ENCODE data around the gene GID4. TPM values are rescaled to one million over a fixed set of nuclear protein-coding genes. Genes with fewer than 3 reads are reported as not detected.

Gene GID4
- total and polyA plus RNA-seq, 8 donors: 3.2 to 18.1 (median 5.6) TPM

GRCh38 chr17:18040261-18040858 lies 1.2 kb downstream of the GID4 start:
- Histone ChIP-seq H3K9me3 (no peaks in the 10 kb centered on the region), H3K27me3 (no peaks in the 10 kb centered on the region), H3K4me3 (peak overlapping the region; percentile 81 to 100 (median 96)), H3K4me1 (peaks cover 27 to 65% (median 52%) of the 10 kb centered on the region in 4 donors), H3K27ac (peak overlapping the region in 4 of 5 donors; percentile 70 to 89 (median 86)), H3K36me3 (peaks cover 0 to 8% (median 3%) of the 10 kb centered on the region in 4 donors)
- DNase-seq: peak in 1 of 2 donors; percentile 27
- no peak for TF ChIP-seq EP300 (IDR thresholded peaks at IDR 0.05)
- WGBS, 5 donors: 15 to 24% (median 22%) methylated on average over 6 of the region's 6 CpGs
- intact Hi-C loops (cut with DNase I; ENCODE audit: low total_unique reads): no loop called here

GRCh38 chr17:18041776-18042175 lies 2.6 kb downstream of the GID4 start:
- no peaks in the 10 kb centered on the region for H3K9me3 ChIP-seq
- intact Hi-C loops (cut with DNase I; ENCODE audit: low total_unique reads): no loop called here
- TF ChIP-seq CTCF (IDR thresholded peaks at IDR 0.05) (no peak), POLR2A (IDR thresholded peaks at IDR 0.05) (no peak), EP300 (IDR thresholded peaks at IDR 0.05) (no peak)

GRCh38 chr17:18042983-18043382 lies 3.8 kb downstream of the GID4 start:
- TF ChIP-seq POLR2A (IDR thresholded peaks at IDR 0.05) (no peak), POLR2AphosphoS5 (IDR thresholded peaks at IDR 0.05) (no peak), EP300 (IDR thresholded peaks at IDR 0.05) (no peak), CTCF (IDR thresholded peaks at IDR 0.05) (no peak)
- Histone ChIP-seq H3K27ac (no peak overlapping the region), H3K4me1 (peaks cover 19 to 39% (median 30%) of the 10 kb centered on the region in 4 donors), H3K9me3 (no peaks in the 10 kb centered on the region), H3K27me3 (no peaks in the 10 kb centered on the region), H3K36me3 (peaks cover 4 to 29% (median 27%) of the 10 kb centered on the region in 4 donors), H3K4me3 (no peak overlapping the region)
- intact Hi-C loops (cut with DNase I; ENCODE audit: low total_unique reads): no loop called here
- no peak for DNase-seq
- WGBS, 5 donors: 49 to 66% (median 59%) methylated on average over 8 of the region's 8 CpGs

More at GRCh38 chr17:18041776-18042175, 2.6 kb downstream of the GID4 start:
- WGBS, 5 donors: 33 to 58% (median 42%) methylated on average over 1 of the region's 1 CpG
- Histone ChIP-seq H3K4me3 (no peak overlapping the region), H3K36me3 (peaks cover 0 to 19% (median 17%) of the 10 kb centered on the region in 4 donors), H3K4me1 (peaks cover 27 to 51% (median 41%) of the 10 kb centered on the region in 4 donors), H3K27ac (no peak overlapping the region), H3K27me3 (no peaks in the 10 kb centered on the region)
- DNase-seq: no peak

GRCh38 chr17:18043491-18043890 lies 4.3 kb downstream of the GID4 start:
- H3K4me1 ChIP-seq: peaks cover 14 to 34% (median 25%) of the 10 kb centered on the region in 4 donors

More at GRCh38 chr17:18043491-18043890, 4.3 kb downstream of the GID4 start:
- peak in 1 of 2 donors; percentile 43 for DNase-seq
- 23 to 67% (median 48%) methylated on average over 1 of the region's 1 CpG for WGBS, 5 donors
- Histone ChIP-seq H3K36me3 (peaks cover 4 to 32% (median 29%) of the 10 kb centered on the region in 4 donors), H3K27ac (no peak overlapping the region), H3K27me3 (no peaks in the 10 kb centered on the region), H3K4me3 (no peak overlapping the region), H3K9me3 (no peaks in the 10 kb centered on the region)
- TF ChIP-seq POLR2A (IDR thresholded peaks at IDR 0.05): no peak
- no peak for TF ChIP-seq EP300 (IDR thresholded peaks at IDR 0.05)
- no peak for TF ChIP-seq CTCF (IDR thresholded peaks at IDR 0.05)
- TF ChIP-seq POLR2AphosphoS5 (IDR thresholded peaks at IDR 0.05): no peak
- intact Hi-C loops (cut with DNase I; ENCODE audit: low total_unique reads): no loop called here
